BLaER1 treated with 17β-estradiol and CSF1 and Interleukin-3, amounts not matched to agents 10 nM and 100 nM (cell line): ENCODE measurements around the gene CANT1.

Source experiments
- H3K27ac ChIP-seq, 11 experiments: shearing (Covaris generic); formaldehyde crosslinking; 2 replicates each; pipeline ENCODE4 v1.8.1; 2022
- H3K27me3 ChIP-seq, 11 experiments: shearing (Covaris generic); formaldehyde crosslinking; 2 replicates each; pipeline ENCODE4 v1.8.1; 2022
- H3K36me3 ChIP-seq, 11 experiments: shearing (Covaris generic); formaldehyde crosslinking; 2 replicates each; pipeline ENCODE4 v1.8.1; 2022
- H3K4me1 ChIP-seq, 10 experiments: shearing (Covaris generic); formaldehyde crosslinking; 2 replicates each; pipeline ENCODE4 v1.8.1; 2022
- H3K4me2 ChIP-seq, 11 experiments: shearing (Covaris generic); formaldehyde crosslinking; 2 replicates each; pipeline ENCODE4 v1.8.1; 2022
- H3K4me3 ChIP-seq, 10 experiments: shearing (Covaris generic); formaldehyde crosslinking; 2 replicates each; pipeline ENCODE4 v1.8.1; 2022
- H3K9ac ChIP-seq, 11 experiments: shearing (Covaris generic); formaldehyde crosslinking; 2 replicates each; pipeline ENCODE4 v1.8.1; 2022
- H3K9me3 ChIP-seq, 11 experiments: shearing (Covaris generic); formaldehyde crosslinking; replicated peaks in 1 of 11; 2 replicates each; pipeline ENCODE4 v1.8.1; 2022
- H4K20me1 ChIP-seq, 11 experiments: shearing (Covaris generic); formaldehyde crosslinking; 2 replicates each; pipeline ENCODE4 v1.8.1; 2022
- Cebpa-rat ChIP-seq, 11 experiments: shearing (Covaris generic); IDR thresholded peaks; 2 replicates each; pipeline ENCODE4 v1.8.1; 2022

The CANT1 gene

GRCh38 chr17:79045001-79045729 is 35.6 kb upstream of the CANT1 start:
- Histone ChIP-seq H3K9me3 (no peaks in the 10 kb centered on the region), H3K4me3 (no peak overlapping the region), H3K4me1 (peaks cover 40 to 61% (median 45%) of the 10 kb centered on the region in 10 experiments), H3K4me2 (no peak overlapping the region), H3K27ac (no peak overlapping the region), H4K20me1 (peaks cover 0 to 7% (median 0%) of the 10 kb centered on the region in 11 experiments; a peak in 2 of 22 replicates), H3K36me3 (no peaks in the 10 kb centered on the region; a peak in 1 of 22 replicates), H3K9ac (no peak overlapping the region), H3K27me3 (no peaks in the 10 kb centered on the region)
- no peak for TF ChIP-seq Cebpa-rat (IDR thresholded peaks at IDR 0.05)

DNA sequence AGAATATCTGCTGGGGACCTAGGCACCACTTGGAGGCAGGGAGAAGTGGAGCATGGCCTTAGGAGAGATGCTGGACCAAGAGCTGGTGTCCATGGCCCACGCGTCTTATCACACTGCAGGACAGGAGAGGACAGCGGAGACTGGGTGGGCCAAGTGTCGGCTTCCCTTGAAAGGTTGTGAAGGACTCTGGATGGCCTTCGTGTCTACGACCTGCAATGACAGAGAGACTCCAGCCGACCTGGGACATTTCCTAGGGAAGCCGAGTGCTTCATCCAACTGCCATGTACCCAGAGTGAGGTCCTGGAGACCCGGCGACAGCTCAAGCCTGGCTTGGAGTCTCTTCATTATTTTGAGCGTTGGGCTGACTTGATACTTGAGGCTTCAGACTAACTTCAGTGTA is 34.9 kb upstream of the CANT1 start:
- H3K9me3 ChIP-seq = no peaks in the 10 kb centered on the region
- no peak overlapping the region for H3K27ac ChIP-seq
- peaks cover 35 to 66% (median 40%) of the 10 kb centered on the region in 10 experiments for H3K4me1 ChIP-seq
- no peak overlapping the region for H3K9ac ChIP-seq
- no peaks in the 10 kb centered on the region for H3K27me3 ChIP-seq
- no peaks in the 10 kb centered on the region; a peak in 1 of 22 replicates for H3K36me3 ChIP-seq
- H4K20me1 ChIP-seq = peaks cover 0 to 7% (median 0%) of the 10 kb centered on the region in 11 experiments; a peak in 2 of 22 replicates
- TF ChIP-seq Cebpa-rat (IDR thresholded peaks at IDR 0.05) = no peak
- H3K4me2 ChIP-seq = no peak overlapping the region
- H3K4me3 ChIP-seq = no peak overlapping the region

GRCh38 chr17:79043931-79044320 is 34.4 kb upstream of the CANT1 start:
- peaks cover 0 to 7% (median 0%) of the 10 kb centered on the region in 11 experiments; a peak in 2 of 22 replicates for H4K20me1 ChIP-seq
- no peak overlapping the region for H3K9ac ChIP-seq
- no peaks in the 10 kb centered on the region for H3K27me3 ChIP-seq
- H3K9me3 ChIP-seq = no peaks in the 10 kb centered on the region
- H3K4me2 ChIP-seq = no peak overlapping the region
- H3K4me1 ChIP-seq = peaks cover 30 to 66% (median 39%) of the 10 kb centered on the region in 10 experiments
- no peak for TF ChIP-seq Cebpa-rat (IDR thresholded peaks at IDR 0.05)
- no peak overlapping the region for H3K27ac ChIP-seq
- no peak overlapping the region for H3K4me3 ChIP-seq
- no peaks in the 10 kb centered on the region; a peak in 1 of 22 replicates for H3K36me3 ChIP-seq

GRCh38 chr17:79043191-79043930 is 33.8 kb upstream of the CANT1 start:
- H3K9me3 ChIP-seq = no peaks in the 10 kb centered on the region
- TF ChIP-seq Cebpa-rat (IDR thresholded peaks at IDR 0.05) = no peak
- no peaks in the 10 kb centered on the region for H3K27me3 ChIP-seq
- H3K4me1 ChIP-seq = peaks cover 25 to 66% (median 38%) of the 10 kb centered on the region in 10 experiments
- H3K36me3 ChIP-seq = no peaks in the 10 kb centered on the region; a peak in 1 of 22 replicates
- H3K4me3 ChIP-seq = no peak overlapping the region
- no peak overlapping the region for H3K27ac ChIP-seq
- H4K20me1 ChIP-seq = peaks cover 0 to 7% (median 0%) of the 10 kb centered on the region in 11 experiments; a peak in 2 of 22 replicates
- no peak overlapping the region for H3K4me2 ChIP-seq
- no peak overlapping the region for H3K9ac ChIP-seq

GRCh38 chr17:79042421-79043190 is 33.0 kb upstream of the CANT1 start:
- no peak overlapping the region for H3K9ac ChIP-seq
- no peaks in the 10 kb centered on the region for H3K9me3 ChIP-seq
- no peak for TF ChIP-seq Cebpa-rat (IDR thresholded peaks at IDR 0.05)
- peaks cover 17 to 66% (median 34%) of the 10 kb centered on the region in 10 experiments for H3K4me1 ChIP-seq
- no peaks in the 10 kb centered on the region; a peak in 1 of 22 replicates for H3K36me3 ChIP-seq
- H3K4me2 ChIP-seq = peak overlapping the region in 2 of 11 experiments; percentile 21 to 94; a peak in 2 of 22 replicates
- H3K27ac ChIP-seq = no peak overlapping the region
- no peaks in the 10 kb centered on the region for H3K27me3 ChIP-seq
- H4K20me1 ChIP-seq = peaks cover 0 to 7% (median 0%) of the 10 kb centered on the region in 11 experiments; a peak in 2 of 22 replicates
- no peak overlapping the region for H3K4me3 ChIP-seq

GRCh38 chr17:79041723-79042420 is 32.3 kb upstream of the CANT1 start:
- H3K4me2 ChIP-seq = peak overlapping the region in 3 of 11 experiments; percentile 21 to 94 (median 85); a peak in 2 of 22 replicates
- peaks cover 10 to 66% (median 33%) of the 10 kb centered on the region in 10 experiments for H3K4me1 ChIP-seq
- H4K20me1 ChIP-seq = peaks cover 0 to 7% (median 0%) of the 10 kb centered on the region in 11 experiments; a peak in 2 of 22 replicates
- no peak overlapping the region for H3K9ac ChIP-seq
- H3K36me3 ChIP-seq = no peaks in the 10 kb centered on the region; a peak in 1 of 22 replicates
- H3K4me3 ChIP-seq = no peak overlapping the region
- H3K27ac ChIP-seq = no peak overlapping the region
- no peak for TF ChIP-seq Cebpa-rat (IDR thresholded peaks at IDR 0.05)
- H3K27me3 ChIP-seq = no peaks in the 10 kb centered on the region
- H3K9me3 ChIP-seq = no peaks in the 10 kb centered on the region

GRCh38 chr17:79041041-79041570 is 31.5 kb upstream of the CANT1 start:
- no peak for TF ChIP-seq Cebpa-rat (IDR thresholded peaks at IDR 0.05)
- Histone ChIP-seq H3K27me3 (no peaks in the 10 kb centered on the region), H3K36me3 (no peaks in the 10 kb centered on the region), H3K9me3 (no peaks in the 10 kb centered on the region), H3K4me1 (peaks cover 9 to 66% (median 33%) of the 10 kb centered on the region in 10 experiments), H4K20me1 (peaks cover 0 to under 1% (median 0%) of the 10 kb centered on the region in 11 experiments; a peak in 2 of 22 replicates), H3K4me2 (peak overlapping the region in 4 of 11 experiments; percentile 30 to 94 (median 80); a peak in 6 of 22 replicates), H3K27ac (no peak overlapping the region), H3K4me3 (no peak overlapping the region), H3K9ac (no peak overlapping the region)

DNA sequence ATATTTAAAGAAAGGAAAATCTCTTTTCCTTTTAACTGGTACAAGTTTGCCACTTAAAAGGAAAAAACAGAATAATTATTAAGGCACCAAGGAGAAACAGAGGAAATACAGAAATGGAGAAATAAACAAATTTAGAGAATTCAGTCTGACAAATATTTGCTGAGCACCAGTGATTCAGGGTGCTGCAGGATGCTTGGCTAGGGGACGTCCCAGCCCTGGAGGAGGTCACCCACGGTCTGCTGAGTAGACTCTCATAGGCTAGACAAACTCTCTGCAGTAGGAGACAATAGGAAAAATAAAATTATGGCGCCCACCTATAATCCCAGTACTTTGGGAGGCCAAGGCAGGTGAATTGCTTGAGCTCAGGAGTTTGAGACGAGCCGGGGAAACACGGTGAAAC is 30.3 kb upstream of the CANT1 start:
- Histone ChIP-seq H3K36me3 (no peaks in the 10 kb centered on the region), H3K4me2 (peak overlapping the region in 4 of 11 experiments; percentile 23 to 94 (median 80); a peak in 9 of 22 replicates), H3K9me3 (no peaks in the 10 kb centered on the region), H3K4me1 (peaks cover 8 to 77% (median 44%) of the 10 kb centered on the region in 10 experiments; a peak in 19 of 20 replicates), H3K4me3 (no peak overlapping the region), H4K20me1 (no peaks in the 10 kb centered on the region), H3K9ac (no peak overlapping the region), H3K27me3 (no peaks in the 10 kb centered on the region), H3K27ac (peak overlapping the region in 2 of 11 experiments; percentile 78 to 87; a peak in 4 of 22 replicates)
- TF ChIP-seq Cebpa-rat (IDR thresholded peaks at IDR 0.05) = no peak
